ENCODE measurements around the gene EPB41L4B.

- TF ChIP-seq CTCF (IDR thresholded peaks at IDR 0.05) (no peak), POLR2A (IDR thresholded peaks at IDR 0.05) (no peak), POLR2AphosphoS5 (IDR thresholded peaks at IDR 0.05) (no peak)
Measured at GRCh38 chr9:109241207-109241606, 79.7 kb downstream of the EPB41L4B start.

All from breast epithelium (tissue), 3 donors.